ENCODE measurements around the gene COMMD9.
A peak's percentile ranks its signal among the peaks of the same experiment; 100 is the strongest.

Gene COMMD9

DNA sequence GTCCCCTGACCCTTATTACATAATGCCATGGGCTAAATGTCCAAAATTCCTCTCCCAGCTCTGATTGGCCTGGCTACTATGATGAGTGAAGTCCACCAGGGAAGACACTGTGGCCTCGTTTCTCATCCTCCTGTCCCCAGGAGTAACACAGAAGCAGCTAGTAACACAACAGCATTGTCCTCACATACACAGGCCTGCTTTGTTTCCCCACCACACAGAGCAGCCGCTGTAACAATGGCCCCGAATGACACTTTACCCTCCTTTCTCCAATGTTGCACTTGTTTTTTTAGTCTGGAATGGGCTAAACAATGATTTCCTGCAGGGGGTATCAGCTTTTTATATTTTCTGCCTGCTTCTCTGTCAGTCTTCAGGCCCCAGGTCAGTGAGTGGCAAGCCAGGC is 6.7 kb upstream of the COMMD9 start, which contains the start of gene PRR5L:
PRR5L (plus strand) TSS at position 363 of the 400 bp plus-strand sequence. CDS start 104,834 bp downstream, outside the sequence.
- Histone ChIP-seq H3K27ac (ENCODE audit: low read length) (no peak within 1 kb of the TSS), H3K9me3 (ENCODE audit: insufficient read depth, low read length) (no peaks in the 10 kb centered on the region), H3K4me3 (ENCODE audit: low read length) (no peak within 1 kb of the TSS), H3K4me2 (ENCODE audit: low read length) (no peak within 1 kb of the TSS), H3K36me3 (replicated peaks; ENCODE audit: low read depth, low read length) (no peaks in the 10 kb centered on the region), H4K20me1 (ENCODE audit: insufficient read depth, low read length) (no peaks in the 10 kb centered on the region), H3K9ac (ENCODE audit: low read length) (no peak within 1 kb of the TSS), H2AFZ (ENCODE audit: low read depth, low read length) (no peak within 1 kb of the TSS), H3K79me2 (ENCODE audit: low read length) (no peaks in the 10 kb centered on the region), H3K4me1 (ENCODE audit: low read length) (peaks cover 12% of the 10 kb centered on the region), H3K27me3 (ENCODE audit: low read depth, low read length) (no peaks in the 10 kb centered on the region)
- TF ChIP-seq EZH2phosphoT487 (IDR thresholded peaks at IDR 0.05; ENCODE audit: low read depth): no peak
- TF ChIP-seq, protein P1, sequence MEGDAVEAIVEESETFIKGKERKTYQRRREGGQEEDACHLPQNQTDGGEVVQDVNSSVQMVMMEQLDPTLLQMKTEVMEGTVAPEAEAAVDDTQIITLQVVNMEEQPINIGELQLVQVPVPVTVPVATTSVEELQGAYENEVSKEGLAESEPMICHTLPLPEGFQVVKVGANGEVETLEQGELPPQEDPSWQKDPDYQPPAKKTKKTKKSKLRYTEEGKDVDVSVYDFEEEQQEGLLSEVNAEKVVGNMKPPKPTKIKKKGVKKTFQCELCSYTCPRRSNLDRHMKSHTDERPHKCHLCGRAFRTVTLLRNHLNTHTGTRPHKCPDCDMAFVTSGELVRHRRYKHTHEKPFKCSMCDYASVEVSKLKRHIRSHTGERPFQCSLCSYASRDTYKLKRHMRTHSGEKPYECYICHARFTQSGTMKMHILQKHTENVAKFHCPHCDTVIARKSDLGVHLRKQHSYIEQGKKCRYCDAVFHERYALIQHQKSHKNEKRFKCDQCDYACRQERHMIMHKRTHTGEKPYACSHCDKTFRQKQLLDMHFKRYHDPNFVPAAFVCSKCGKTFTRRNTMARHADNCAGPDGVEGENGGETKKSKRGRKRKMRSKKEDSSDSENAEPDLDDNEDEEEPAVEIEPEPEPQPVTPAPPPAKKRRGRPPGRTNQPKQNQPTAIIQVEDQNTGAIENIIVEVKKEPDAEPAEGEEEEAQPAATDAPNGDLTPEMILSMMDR (IDR thresholded peaks at IDR 0.05; ENCODE audit: low read depth, low read length): no peak

DNA sequence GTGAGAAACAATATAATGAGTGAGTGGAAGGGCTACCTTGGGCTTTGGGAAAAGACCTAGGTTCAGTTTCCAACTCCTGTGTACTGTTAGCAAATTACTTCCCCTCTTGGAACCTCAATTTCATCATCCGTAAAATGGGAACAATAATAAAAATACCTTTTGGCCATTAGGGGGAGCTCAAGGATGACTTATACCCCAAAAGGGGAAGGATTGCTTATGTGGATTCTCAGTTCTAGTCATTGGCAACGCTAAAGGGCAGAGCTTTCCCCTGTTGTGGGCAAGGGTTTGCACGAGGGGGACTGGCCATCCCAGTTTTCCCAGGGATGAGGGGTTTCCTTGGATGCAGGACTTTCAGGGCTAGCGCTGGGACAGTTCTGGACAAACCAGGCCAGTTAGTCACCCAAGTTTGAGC is 3.1 kb upstream of the COMMD9 start:
- Histone ChIP-seq H3K4me3 (ENCODE audit: low read length) (peak overlapping the region; percentile 41), H3K4me2 (ENCODE audit: low read length) (peak overlapping the region; percentile 60), H3K36me3 (replicated peaks; ENCODE audit: low read depth, low read length) (no peaks in the 10 kb centered on the region), H3K9me3 (ENCODE audit: insufficient read depth, low read length) (no peaks in the 10 kb centered on the region), H3K27me3 (ENCODE audit: low read depth, low read length) (no peaks in the 10 kb centered on the region), H3K4me1 (ENCODE audit: low read length) (peaks cover 20% of the 10 kb centered on the region), H2AFZ (ENCODE audit: low read depth, low read length) (peak overlapping the region; percentile 61; the same call in 1 of the 2 replicates), H3K79me2 (ENCODE audit: low read length) (no peaks in the 10 kb centered on the region), H3K27ac (ENCODE audit: low read length) (no peak overlapping the region), H4K20me1 (ENCODE audit: insufficient read depth, low read length) (no peaks in the 10 kb centered on the region), H3K9ac (ENCODE audit: low read length) (peak overlapping the region; percentile 8; the same call in 1 of the 2 replicates)
- TF ChIP-seq EZH2phosphoT487 (IDR thresholded peaks at IDR 0.05; ENCODE audit: low read depth): no peak
- TF ChIP-seq, protein P1 (IDR thresholded peaks at IDR 0.05; ENCODE audit: low read depth, low read length): peak; percentile 82

DNA sequence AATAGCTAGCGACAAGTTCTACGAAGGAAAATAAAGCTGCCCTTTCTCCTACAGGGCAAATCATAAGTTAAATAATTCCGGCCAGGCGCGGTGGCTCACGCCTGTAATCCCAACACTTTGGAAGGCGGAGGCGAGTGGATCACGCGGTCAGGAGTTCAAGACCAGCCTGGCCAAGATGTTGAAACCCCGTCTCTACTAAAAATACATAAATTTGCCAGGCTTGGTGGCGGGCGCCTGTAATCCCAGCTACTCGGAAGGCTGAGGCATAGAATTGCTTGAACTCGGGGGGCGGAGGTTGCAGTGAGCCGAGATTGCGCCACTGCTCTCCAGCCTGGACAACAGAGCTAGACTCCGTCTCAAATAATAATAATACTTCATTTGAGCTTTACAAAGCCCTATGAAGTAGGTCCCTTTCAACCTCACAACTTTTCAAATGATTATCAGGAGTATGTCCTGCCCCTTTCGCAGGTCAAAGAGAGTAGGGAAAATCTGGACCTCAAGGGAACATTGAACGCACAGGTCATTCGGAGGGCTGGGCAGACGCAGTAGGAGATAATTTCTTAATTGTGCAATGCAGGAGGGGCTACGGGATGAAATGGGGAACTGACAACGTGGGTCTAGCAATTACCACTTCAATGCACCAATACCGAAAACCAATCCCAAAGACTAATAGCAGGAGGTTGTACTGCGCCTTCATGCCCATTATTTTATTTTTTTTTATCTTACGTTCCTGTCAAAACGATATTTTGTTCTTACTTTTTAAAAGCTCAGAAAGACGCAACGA is 590 bp downstream of the COMMD9 start:
- Histone ChIP-seq H3K36me3 (replicated peaks; ENCODE audit: low read depth, low read length) (no peaks in the 10 kb centered on the region), H3K4me3 (ENCODE audit: low read length) (peak overlapping the region; percentile 92), H3K9me3 (ENCODE audit: insufficient read depth, low read length) (no peaks in the 10 kb centered on the region), H2AFZ (ENCODE audit: low read depth, low read length) (peak overlapping the region; percentile 99), H3K4me1 (ENCODE audit: low read length) (peaks cover 20% of the 10 kb centered on the region), H3K27ac (ENCODE audit: low read length) (no peak overlapping the region), H3K9ac (ENCODE audit: low read length) (peak overlapping the region; percentile 54), H3K27me3 (ENCODE audit: low read depth, low read length) (no peaks in the 10 kb centered on the region), H3K79me2 (ENCODE audit: low read length) (no peaks in the 10 kb centered on the region), H4K20me1 (ENCODE audit: insufficient read depth, low read length) (no peaks in the 10 kb centered on the region), H3K4me2 (ENCODE audit: low read length) (peak overlapping the region; percentile 89)
- TF ChIP-seq EZH2phosphoT487 (IDR thresholded peaks at IDR 0.05; ENCODE audit: low read depth): no peak
- TF ChIP-seq, protein P1 (IDR thresholded peaks at IDR 0.05; ENCODE audit: low read depth, low read length): no peak

DNA sequence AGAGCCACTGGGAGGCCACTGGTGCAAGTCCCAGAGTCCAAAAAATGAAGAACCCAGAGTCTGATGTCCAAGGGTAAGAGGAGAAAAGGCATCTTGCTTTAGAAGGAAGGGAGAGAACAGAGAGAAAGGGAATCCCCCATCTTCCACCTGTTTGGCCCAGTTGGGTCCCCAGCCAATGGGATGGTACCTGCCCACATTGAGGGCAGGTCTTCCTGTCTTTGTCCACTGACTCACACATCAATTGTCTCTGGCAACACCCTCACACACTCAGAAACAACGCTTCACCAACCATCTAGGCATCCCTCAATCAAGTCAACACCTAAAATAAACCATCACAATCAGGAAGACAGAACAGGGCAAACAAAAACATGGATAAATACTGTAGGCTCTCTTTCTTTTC is 6.3 kb downstream of the COMMD9 start:
- Histone ChIP-seq H3K79me2 (ENCODE audit: low read length) (no peaks in the 10 kb centered on the region), H2AFZ (ENCODE audit: low read depth, low read length) (no peak overlapping the region), H3K4me1 (ENCODE audit: low read length) (no peaks in the 10 kb centered on the region), H3K27ac (ENCODE audit: low read length) (no peak overlapping the region), H4K20me1 (ENCODE audit: insufficient read depth, low read length) (no peaks in the 10 kb centered on the region), H3K4me2 (ENCODE audit: low read length) (no peak overlapping the region), H3K9me3 (ENCODE audit: insufficient read depth, low read length) (no peaks in the 10 kb centered on the region), H3K27me3 (ENCODE audit: low read depth, low read length) (no peaks in the 10 kb centered on the region), H3K36me3 (replicated peaks; ENCODE audit: low read depth, low read length) (no peaks in the 10 kb centered on the region), H3K4me3 (ENCODE audit: low read length) (no peak overlapping the region), H3K9ac (ENCODE audit: low read length) (no peak overlapping the region)
- no peak for TF ChIP-seq EZH2phosphoT487 (IDR thresholded peaks at IDR 0.05; ENCODE audit: low read depth)
- TF ChIP-seq, protein P1 (IDR thresholded peaks at IDR 0.05; ENCODE audit: low read depth, low read length): no peak

Data from OCI-LY3 (cell line).